GM21367 (cell line): Measurements from ENCODE around the gene TARS2.

ENCODE experiments used
- ATAC-seq: cut with Tn5 transposase; IDR thresholded peaks from one replicate; pipeline ENCODE4 v1.9.1; 2021; ENCODE audit not compliant: unreplicated experiment

Gene TARS2

DNA sequence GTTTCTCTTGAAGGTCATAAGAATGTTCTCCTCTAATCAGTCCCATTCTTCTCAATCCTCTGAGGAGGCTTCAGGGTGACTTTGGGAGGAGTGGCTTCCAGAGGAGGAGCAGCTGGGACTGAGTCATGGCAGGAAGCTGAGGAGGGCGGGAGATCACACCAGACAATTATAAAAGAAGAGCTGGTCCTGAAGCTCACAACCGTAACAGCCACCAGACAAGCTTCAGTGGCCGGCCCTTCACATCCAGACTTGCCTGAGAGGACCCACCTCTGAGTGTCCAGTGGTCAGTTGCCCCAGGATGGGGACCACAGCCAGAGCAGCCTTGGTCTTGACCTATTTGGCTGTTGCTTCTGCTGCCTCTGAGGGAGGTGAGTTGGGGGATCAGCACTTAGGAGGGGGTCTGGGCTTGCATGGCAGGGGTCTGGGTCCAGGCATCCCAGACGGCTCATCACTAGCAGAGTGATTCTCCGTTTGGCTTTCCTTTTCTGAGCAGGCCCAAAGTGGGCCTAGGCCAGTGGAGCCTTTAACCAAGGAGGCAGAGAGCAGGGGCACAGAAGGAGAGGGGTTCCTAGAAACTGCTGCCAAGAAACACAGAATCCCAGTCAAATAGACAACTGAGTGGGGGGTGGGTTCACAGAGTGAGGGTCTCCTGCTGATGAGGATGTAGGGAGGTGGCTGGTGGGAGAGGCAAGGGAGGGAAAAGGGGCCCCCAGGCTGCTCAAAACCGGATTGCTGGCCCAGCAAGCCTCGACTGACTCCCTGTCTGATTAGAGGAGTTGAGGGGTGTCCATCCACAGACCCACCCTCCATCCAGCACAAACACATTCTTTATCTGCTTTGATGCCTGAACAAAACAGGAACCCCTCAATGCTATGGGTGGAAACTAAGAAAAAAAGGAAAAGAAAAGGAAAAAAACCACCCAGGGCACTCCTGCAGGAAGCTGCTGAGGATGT, 21.0 kb downstream of the TARS2 start, which contains the start of gene ECM1:
Gene ECM1 (plus strand): TSS at position 198 of the 953 bp plus-strand sequence. CDS start 101 bp downstream, at position 299.
- no peak for ATAC-seq

DNA sequence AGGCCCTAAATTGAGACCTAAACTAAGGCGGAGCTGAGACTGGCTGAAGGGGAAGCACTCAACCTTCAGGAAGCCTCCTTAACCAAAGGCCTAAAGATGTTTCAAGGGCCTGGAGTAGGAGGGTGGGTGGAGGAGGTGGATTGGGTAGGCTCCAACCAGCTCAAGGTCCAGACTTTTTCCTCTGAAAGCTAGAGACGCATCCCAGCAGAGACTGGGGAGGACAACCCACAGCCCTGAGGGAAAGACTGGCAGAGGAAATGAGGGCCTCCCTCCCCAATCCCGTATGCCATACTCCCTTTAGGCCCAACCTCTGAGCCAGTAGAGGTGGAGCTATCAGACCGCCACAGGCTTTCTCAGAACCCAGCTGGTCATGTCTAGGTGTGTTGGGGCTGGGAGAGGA, 21.8 kb downstream of the TARS2 start:
- ATAC-seq = no peak

DNA sequence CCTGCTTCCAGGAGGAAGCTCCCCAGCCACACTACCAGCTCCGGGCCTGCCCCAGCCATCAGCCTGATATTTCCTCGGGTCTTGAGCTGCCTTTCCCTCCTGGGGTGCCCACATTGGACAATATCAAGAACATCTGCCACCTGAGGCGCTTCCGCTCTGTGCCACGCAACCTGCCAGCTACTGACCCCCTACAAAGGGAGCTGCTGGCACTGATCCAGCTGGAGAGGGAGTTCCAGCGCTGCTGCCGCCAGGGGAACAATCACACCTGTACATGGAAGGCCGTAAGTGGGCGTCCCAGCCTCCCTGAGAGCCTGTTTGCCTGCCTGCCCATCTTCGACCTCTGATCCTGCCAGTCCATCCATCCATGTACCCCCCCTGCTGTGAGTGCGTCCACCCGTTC, 24.3 kb downstream of the TARS2 start:
- ATAC-seq = no peak

DNA sequence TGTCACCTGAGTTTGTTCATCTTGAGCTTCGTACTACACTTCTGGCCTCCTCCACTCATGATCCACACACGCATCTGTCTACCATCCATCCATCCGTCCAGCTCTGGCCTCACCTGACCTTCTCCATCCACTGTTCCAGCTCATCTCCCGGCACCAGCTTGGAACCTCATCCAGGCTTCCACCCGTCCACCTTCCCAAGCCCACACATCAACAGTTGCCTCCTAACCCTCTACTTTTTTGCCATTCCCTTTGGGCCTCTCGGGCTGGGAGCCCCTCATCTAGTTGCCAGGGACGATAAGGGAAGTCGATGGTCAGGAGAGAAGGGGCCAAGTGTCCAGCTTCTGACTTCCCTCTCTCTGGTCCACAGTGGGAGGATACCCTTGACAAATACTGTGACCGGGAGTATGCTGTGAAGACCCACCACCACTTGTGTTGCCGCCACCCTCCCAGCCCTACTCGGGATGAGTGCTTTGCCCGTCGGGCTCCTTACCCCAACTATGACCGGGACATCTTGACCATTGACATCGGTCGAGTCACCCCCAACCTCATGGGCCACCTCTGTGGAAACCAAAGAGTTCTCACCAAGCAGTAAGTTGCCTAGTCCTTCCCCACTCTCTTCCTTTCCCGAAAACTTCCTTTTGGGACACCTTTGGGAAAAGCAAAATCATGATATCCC, 24.9 kb downstream of the TARS2 start:
- ATAC-seq = no peak

DNA sequence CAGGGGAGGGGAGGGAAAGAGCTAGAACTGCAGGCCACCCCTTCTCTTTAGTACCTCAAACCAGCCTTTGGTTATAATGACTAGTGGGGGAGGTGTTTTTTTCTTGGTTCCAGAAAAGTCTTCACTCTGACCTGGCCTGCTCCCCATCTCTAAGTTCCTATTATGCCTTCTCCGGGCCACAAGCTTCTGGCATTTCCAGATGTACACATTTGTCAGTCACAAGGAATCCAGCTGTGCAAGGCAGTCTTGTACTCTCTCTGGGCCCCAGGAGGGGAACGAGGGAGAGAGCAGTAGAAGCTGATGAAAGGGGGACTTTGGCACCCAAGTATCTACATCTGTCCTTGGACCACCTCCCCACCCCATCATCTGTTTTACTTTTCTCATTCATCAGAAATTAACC, 25.6 kb downstream of the TARS2 start:
- no peak for ATAC-seq

DNA sequence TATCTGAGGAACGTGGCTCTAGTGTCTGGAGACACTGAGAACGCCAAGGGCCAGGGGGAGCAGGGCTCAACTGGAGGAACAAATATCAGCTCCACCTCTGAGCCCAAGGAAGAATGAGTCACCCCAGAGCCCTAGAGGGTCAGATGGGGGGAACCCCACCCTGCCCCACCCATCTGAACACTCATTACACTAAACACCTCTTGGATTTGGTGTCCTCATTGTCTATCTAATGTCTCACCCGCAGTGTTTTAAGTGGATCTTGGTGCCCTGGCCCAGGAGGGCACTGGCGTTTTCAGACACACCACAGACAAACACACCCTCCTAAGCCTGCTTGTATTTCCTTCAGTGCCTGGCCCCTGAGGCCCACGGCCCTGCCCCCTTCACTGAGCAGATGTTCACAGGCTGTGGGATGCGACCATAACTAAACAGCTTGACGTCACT, 26.2 kb downstream of the TARS2 start:
- no peak for ATAC-seq

DNA sequence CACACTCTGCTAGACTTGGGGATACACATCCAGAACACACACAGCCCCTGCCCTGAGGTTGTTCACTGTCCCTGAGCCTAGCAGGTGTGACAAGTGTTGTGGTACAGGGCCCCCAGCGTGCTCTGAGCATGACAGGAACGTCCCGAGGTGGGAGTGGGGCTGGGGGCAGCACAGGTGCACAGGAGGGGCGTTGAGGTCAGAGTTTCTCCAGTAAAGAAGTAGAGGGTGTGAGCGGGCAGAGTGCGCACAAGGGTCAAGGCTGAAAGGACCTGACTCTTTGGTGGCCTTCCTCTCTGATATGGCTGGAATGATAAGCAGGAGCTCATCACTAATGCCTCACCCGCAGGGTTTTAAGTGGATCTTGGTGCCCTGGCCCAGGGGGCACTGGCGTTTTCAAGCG, 27.0 kb downstream of the TARS2 start:
- ATAC-seq = no peak

DNA sequence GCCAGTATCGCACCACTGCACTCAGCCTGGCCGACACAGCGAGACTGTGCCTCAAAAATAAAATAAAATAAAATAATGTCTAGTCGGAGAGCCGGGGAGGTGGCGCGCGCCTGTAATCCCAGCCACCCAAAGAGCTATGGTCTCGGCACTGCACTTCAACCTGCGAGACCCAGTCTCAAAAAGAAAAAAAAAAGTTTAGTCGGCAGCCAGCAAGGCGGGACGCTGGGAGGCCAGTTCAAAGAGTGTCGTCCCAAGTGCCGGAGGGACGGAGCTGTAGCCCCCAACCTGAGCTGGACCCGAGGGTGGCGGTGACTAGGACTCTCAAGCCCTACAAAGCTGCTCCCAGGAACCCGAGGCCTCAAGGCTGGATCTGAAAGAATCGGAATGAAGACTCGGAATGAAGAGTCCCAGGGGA, 27.7 kb downstream of the TARS2 start:
- no peak for ATAC-seq

DNA sequence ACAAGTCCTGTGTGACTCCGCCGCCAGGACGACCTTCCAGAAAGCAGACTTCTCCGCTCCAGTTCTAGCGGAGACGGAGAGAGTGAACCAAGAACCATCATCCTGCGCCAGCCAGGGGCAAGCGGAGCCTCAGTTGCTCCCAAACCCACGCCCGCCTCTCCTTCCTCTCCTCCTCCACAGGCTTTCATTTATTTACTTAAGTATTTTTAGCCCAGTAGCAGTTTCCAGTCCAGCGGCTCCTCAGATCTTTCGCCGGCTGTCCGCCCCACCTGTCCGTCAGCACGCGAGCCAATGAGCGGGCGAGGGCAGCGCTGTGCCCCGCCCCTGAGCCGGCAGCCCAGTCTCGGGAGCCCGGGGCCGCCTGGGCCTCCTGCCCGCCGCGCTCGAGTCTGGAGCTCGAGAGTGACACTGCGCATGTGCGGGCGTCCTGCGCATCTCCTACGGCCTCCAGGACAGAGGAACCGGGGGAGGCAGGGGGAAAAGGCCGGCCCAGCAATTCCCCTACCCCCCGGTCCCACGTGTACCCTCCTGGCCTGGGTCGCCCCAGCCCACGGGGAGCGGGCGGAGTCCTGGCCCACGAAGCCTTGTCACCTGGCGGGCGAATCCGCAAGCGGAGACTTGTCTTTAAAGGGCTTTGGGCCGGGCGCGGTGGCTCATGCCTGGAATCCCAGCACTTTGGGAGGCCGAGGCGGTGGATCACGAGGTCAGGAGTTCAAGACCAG, 28.3 kb downstream of the TARS2 start, which contains the start of gene FALEC:
Gene FALEC (plus strand): TSS at position 425 of the 722 bp plus-strand sequence.
- peak; percentile 92 for ATAC-seq

DNA sequence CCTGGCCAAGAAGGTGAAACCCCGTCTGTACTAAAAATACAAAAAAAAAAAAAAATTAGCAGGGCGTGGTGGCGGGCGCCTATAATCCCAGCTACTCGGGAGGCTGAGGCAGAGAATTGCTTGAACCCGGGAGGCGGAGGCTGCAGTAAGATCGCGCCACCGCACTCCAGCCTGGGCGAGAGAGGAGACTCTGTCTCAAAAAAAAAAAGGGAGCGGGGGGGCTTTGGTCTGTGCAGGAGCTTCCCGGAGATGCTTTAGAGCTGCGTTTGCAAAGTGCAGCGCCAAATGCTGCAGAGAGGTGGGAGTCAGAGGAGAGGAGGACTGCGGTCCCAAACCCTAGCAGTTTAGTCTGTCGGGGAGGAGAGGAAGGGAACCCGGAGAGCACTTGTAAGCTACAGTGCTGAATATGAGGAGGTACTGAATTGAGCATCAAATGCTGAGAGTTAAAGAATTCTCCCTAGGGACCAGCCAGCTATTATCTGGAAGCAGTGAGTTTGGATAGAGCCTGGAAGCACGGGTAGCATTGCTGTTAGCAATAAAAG, 28.9 kb downstream of the TARS2 start:
- no peak for ATAC-seq

DNA sequence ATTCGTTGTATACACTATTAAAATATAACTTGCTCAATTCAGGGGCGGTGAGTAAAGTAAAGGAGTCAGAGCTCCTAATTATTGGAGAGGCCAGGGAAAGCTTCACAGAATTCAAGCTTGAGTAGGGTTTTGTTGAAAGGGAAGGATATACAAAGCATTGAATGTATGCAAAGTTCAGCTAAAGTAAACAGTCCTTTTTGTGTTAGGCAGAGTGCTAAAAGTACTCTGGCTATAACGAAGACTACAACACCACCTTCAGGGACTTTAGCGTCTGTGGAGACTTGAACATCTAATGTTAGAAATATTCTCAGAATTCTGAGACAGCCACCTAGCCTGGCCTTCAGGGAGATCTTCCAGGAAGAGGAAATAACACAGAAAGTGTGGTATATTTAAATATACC, 29.4 kb downstream of the TARS2 start:
- no peak for ATAC-seq

DNA sequence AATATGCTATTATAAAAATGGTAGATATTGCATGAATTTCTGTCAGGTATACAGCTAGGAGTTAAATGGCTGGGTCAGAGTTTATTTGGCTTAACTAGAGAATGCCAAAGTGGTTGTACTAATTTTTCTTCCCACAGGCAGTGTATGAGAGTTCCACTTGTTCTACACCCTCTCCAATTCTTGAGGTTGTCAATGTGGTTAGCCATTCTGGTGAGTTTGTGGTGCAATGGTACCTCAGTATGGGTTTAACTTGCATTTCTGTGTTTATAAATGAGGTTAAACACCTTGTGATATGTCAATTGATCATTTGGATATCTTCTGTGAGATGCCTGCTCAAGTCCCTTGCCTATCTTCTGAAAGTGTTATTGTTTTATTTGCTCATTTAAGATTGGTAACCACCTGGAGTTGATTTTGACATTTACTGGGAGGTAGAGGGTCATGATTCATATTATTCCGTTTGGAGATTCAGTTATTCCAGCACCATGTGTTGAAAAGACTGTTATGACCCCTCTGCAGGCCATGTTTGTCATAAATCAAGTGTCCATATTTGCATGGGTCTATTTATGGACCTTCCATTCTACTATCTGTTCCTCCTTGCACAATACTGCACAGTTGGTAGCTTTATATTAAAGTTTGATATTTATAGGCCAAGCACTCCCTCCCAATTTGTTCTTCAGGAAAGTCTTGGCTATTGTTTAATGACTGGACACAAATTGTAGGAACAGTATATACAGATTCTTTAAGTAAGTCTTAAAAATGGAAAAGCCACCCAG, 34.2 kb downstream of the TARS2 start:
- no peak for ATAC-seq

DNA sequence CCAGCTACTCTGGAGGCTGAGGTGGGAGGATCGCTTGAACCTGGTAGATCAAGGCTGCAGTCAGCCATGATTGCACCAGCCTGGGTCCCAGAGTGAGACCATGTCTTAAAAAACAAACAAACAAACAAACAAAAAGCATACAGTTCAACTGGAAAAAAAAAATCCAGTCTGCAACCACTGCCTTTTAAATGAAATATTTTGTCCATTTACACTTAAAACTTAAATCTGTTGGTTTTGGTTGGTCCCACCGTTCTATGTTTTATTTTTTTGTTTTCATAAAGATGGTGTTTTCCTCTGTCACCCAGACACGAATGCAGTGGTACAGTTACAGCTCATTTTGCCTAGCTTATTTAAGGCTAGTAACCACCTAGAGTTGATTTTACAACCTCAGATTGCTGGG, 38.1 kb downstream of the TARS2 start:
- no peak for ATAC-seq

DNA sequence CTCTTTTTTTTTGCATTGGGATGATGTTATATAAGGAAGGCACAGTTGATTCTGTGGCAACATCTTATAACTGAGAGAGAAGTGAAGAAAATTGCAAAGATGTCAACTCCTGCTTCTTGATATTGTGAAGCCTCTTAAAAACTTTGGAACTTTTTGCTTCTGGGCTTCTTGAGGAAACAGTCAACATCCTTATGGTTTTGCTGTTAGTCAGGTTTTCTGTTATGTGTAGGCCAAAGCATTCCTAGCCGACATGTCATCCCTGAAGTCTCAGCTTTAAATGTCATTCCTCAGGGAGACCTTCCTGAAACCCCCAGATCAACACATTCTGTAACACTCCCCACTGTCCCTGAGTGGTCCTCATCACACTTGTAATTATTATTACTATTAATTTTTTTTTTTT, 41.0 kb downstream of the TARS2 start:
- no peak for ATAC-seq

DNA sequence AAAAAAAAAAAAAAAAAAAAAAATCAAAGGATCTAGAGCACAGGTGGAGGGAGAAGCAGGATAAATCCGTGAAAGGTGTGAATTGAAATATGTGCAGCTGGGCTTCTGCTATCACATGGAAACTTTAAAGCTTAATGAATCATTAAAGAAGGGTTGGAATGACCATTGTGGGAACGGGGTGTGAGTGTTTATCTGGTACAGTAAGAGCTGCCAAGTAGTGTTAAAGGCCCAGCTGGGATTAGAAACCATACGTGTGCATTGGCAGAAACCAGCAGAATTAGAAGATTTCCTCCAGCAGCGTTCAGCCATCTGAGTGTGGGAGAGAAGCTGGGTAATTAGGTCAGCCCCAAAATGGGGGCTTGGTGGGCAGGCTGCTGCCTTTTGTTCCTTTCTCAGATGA, 41.8 kb downstream of the TARS2 start:
- no peak for ATAC-seq

DNA sequence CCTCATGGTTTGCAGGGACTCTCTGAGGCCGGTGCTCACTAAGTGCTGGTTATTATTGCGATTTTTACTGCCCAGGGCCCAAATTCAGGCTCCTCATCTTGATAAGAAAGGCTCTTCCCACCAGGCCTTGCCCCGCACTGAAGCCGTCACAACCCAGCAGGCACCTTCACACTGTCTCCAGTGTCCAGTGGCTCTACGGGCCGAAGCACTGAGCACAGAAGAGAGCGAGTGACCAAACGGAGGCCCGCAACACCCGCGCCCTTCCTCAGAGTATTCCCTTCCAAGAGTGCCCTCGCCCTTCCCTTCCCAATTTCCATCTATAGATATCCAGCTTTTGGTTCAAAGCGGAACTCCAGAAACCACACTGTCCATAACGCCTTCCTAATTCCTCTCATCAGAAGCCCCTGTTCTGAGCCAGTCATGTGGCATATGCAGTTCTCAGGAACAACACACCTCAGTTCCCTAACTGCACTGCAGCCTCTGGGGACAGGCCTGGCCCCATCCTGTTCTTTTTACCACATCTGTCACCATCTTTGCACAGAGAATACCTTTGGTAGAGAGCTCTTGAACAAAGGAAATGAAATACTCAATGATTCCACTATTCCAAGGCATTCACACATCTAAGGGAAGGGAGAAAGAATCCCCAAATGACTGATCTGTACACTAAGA, 43.4 kb downstream of the TARS2 start:
- ATAC-seq = no peak

DNA sequence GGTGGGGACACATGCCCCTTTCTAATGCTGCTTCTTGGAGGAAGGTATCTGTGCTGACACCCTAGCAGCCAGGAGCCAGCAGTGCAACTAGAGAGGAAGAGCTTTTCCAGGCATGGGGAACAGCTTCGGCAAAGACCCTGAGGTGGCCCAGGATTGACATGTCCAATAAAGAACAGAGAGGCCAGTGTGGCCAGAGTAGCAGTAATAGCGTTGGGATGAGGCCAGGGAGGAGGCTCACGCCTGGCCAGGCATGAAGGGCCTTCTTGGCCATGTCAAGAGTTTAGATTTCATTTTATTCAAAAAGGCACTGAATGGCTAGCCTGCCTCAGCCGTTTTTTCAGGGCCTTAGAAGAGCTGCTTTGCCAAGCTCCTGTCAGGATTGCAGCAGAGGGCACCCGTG, 45.6 kb downstream of the TARS2 start:
- ATAC-seq = no peak

DNA sequence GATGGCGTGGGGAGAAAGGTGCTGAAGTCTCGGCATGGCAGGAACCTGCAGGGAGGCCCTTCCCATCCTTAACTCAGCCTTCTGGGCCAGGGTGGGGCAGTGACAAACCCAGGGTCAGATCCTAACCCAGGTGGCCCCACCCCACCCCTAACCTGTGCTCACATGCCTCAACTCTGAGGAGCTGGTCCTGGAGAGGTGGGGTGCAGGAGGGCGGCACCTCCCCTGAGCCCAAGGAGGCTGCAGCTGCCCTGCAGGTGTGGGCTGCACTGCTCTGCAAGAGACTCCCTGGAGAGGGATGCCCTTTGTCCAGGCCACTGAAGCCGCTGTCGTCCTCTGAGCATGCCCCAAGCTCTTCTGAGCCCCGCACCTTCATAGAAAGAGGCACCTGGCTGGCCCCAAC, 46.8 kb downstream of the TARS2 start:
- no peak for ATAC-seq

DNA sequence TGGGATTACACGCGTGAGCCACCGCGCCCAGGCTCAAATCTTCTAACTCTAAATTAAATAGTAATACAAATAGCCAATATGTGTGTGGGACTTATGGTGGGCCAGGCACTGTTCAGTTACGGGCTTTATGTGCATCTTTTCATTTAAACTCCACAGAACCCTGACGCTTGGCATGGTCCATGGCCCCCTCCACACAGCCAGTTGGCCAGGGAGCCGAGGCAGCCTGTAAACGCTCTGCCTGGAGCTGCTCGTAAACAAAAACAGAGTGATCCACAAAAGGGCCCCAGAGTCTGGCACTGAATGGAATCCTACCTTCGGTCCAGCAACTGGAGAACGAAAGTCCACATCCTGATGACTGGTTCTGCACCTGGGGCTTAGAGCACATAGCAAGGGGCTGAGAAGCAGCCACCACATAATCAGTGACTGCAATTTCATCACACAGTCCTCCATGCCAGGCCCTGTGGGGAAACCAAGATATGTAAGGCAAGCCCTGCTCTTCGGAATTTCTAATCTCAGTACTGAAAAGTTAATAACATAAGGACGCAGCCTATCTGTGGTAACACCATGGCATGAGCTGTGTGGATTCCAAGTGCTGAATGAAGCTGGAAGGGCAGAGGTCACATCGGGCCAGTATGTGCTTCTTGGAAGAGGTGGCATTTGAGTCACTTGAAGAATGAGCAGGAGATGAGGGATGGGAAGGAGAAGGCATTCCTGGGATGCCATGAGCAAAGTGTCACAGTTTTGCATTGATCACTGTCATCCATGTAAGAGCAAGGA, 48.5 kb downstream of the TARS2 start:
- ATAC-seq = no peak
